ENCODE results near the gene RGPD4.

RGPD4 gene

DNA sequence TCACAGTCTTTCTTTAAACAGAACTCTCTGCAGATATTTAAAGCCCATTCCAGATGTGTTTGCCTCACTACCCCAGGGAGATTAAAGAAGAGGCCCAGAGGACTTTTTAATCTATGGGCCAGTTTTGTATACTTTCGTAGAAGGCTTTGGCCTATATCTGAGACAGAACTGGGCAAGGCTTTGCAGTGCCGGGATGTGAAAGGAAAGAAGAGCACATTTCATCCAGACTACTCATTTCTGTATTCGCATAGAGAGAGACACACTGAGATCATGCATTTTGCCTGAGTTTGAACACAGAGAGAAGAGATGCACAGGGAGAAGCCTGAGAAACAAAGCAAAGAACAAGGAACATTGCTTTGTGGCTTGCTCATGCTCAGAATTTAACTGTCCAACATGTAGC is 104.7 kb downstream of the RGPD4 start:
- TF ChIP-seq, protein P1, sequence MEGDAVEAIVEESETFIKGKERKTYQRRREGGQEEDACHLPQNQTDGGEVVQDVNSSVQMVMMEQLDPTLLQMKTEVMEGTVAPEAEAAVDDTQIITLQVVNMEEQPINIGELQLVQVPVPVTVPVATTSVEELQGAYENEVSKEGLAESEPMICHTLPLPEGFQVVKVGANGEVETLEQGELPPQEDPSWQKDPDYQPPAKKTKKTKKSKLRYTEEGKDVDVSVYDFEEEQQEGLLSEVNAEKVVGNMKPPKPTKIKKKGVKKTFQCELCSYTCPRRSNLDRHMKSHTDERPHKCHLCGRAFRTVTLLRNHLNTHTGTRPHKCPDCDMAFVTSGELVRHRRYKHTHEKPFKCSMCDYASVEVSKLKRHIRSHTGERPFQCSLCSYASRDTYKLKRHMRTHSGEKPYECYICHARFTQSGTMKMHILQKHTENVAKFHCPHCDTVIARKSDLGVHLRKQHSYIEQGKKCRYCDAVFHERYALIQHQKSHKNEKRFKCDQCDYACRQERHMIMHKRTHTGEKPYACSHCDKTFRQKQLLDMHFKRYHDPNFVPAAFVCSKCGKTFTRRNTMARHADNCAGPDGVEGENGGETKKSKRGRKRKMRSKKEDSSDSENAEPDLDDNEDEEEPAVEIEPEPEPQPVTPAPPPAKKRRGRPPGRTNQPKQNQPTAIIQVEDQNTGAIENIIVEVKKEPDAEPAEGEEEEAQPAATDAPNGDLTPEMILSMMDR (conservative IDR thresholded peaks at IDR 0.05; ENCODE audit: low read depth, low read length) = no peak
- no peak overlapping the region for H3K4me3 ChIP-seq (ENCODE audit: low read depth, low read length)
- no peak for DNase-seq (ENCODE audit: low read depth)

DNA sequence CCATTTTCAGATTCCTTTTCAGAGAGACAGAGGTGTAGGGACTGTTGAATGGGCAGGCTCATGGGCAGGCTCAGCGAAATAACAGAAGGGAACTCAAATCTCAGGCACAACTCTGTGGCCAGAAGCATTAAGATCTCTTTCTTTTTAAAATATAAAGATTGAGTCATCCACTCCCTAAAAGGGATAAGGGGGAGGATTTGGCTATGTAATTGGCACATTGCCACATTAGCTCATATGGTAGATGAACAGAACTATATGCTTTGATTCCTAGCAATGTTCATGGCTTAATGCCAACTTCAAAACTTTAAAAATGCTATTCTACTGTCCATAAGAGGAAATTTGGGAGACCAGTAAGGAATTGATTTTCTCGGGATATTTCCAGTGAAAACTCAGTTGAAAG is 105.8 kb downstream of the RGPD4 start:
- DNase-seq (ENCODE audit: low read depth) = peak; percentile 45
- TF ChIP-seq, protein P1 (conservative IDR thresholded peaks at IDR 0.05; ENCODE audit: low read depth, low read length) = no peak

DNA sequence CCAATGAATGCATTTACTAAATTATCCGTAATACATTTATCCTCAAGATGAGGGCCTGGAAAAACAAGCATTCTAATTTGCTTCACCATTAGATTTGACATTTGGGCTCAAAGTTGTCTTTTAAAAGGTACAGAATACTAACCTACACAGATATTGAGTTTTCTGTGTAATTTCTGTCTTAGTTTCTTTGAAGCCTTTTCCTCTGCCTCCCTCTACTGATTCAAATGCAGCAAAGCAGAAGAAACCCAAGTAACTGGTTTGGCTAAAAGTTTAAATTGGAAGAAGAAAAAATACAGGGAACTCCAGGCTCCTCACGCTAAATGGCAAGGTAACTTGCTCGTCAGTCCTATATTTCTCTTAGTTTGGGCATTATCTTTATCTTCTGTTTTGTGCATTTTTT is 106.3 kb downstream of the RGPD4 start:
- DNase-seq (ENCODE audit: low read depth) = peak; percentile 57
- TF ChIP-seq, protein P1 (conservative IDR thresholded peaks at IDR 0.05; ENCODE audit: low read depth, low read length) = peak; percentile 64
- H3K4me3 ChIP-seq (ENCODE audit: low read depth, low read length) = no peak overlapping the region

More for the DNA sequence above, 105.8 kb downstream of the RGPD4 start:
- H3K4me3 ChIP-seq (ENCODE audit: low read depth, low read length) = no peak overlapping the region

DNA sequence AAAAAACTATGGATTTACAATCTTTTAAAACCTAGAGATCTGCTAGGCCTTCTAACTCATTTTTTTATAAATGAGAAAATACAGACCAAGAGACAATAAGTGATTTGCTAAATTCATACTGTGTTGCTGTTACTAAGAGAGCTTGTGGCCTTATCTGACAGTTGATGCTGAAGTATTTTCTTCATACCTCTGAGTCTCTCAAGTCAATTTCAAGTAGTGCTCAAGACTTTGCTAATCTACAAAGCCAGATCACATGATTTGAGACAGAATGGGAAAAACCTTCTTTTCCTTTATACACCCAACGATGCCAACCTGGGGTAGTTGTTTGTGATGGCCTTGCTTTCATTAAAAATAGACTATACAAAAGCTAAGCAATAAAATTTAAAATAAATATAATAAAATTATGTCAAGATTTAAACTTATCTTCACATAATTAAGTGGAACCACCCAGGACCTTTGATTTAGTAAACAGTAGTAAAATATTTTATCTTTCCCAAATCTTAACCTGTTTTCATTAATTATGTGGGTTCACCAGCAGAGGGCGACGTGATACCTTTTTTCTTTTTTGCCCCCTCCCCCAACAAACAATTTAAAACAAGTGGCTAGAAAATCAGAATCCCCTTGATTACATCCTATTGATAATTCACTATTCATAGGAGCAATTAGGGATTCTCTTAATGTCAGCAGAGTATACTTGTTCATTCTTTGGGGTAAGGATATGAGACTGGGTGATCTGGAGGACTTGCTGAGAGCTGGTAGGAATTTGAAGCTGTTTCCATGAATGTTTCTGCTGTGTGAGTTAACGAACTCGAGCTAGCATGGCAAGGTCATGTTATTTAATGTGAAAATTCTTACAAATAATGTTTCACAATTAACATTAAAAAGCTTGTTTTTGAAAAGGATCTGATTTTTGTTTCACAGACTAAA is 110.0 kb downstream of the RGPD4 start:
- TF ChIP-seq, protein P1 (conservative IDR thresholded peaks at IDR 0.05; ENCODE audit: low read depth, low read length) = peak; percentile 52
- DNase-seq (ENCODE audit: low read depth) = peak; percentile 20
- H3K4me3 ChIP-seq (ENCODE audit: low read depth, low read length) = no peak overlapping the region
